ENCODE measurements around the gene TMEM174.

The TMEM174 gene

GRCh38 chr5:73154208-73155006 is 18.6 kb upstream of the TMEM174 start:
- DNase-seq, result no peak

GRCh38 chr5:73155271-73156222 is 17.4 kb upstream of the TMEM174 start:
- no peak for DNase-seq

DNA sequence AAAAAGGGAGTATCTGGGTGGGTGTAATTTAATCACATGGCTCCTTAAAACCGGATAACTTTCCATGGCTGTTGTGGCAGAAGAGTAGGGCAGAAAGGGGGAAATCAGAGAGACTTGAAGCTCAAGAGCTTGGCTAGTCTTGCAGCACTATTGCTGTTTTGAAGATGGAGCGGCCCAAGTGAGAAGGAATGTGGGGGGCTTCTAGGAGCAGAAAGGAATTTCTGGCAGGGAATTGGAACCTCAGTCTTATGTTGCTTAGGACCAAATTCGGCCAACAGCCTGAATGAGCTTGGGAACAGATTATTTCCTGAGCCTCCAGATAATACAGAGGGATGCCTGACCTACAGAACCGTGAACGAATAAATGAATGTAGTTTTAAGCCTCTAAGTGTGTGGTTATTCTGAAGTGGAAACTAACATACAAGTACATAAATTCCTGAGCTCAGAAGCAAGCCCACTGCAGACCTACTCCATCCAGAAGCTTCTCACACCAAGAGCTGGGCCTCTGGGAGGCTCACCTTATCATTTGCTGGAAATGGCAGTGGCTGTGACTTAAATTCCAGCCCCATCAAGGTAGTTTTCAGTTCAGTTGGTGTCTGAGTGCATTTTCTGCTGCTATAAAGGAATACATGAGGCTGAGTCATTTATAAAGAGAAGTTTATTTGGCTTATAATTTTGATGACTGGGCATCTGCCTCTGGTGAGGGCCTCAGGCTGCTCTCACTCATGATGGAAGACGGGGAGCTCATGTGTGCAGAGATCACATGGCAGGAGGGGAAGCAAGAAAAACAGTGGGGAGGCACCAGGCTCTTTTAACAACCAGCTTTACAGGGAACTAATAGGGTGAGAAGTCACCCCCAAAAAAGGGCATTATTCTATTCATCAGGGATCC is 15.3 kb upstream of the TMEM174 start:
- no peak for DNase-seq

DNA sequence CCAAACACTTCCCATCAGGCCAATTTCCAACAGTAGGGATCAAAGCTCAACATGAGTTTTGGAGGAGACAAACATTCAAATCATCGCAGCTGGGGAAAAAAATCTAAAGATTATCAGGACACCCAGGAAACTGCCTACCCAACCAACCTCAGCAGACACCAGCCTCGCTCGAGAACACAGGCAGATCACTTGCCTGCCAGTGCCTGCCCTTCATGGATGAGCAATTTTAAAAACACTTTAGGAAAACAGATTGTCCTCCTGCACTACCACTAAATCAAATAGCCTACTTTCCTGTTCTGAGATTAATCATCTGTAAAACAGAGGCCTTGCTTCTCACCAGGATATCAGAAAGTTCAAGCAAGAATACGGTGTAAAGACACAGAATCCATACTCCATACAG is 14.7 kb upstream of the TMEM174 start:
- DNase-seq, result no peak

GRCh38 chr5:73160239-73160671 is 12.7 kb upstream of the TMEM174 start:
- peak; percentile 37 for DNase-seq

DNA sequence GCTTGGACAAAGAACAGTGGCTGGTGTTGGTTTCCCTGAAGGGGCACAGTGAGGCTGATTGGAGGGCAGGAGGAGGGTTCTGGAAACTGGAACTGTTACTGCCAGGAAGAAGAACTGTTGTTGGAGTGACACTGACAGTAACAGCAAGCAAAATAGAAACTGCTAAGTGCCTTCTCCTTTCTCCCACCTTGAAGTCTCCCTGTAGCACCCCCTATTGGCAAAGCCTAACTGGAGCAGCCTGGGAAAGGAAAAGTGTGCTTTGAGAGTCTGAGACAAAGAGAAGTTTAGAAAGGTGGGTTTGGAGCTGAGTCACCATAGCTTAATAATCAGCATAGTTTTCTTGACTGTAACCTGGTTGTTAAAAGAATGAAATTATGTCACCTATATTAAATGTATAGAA is 2.5 kb upstream of the TMEM174 start:
- DNase-seq, result peak; percentile 15

DNA sequence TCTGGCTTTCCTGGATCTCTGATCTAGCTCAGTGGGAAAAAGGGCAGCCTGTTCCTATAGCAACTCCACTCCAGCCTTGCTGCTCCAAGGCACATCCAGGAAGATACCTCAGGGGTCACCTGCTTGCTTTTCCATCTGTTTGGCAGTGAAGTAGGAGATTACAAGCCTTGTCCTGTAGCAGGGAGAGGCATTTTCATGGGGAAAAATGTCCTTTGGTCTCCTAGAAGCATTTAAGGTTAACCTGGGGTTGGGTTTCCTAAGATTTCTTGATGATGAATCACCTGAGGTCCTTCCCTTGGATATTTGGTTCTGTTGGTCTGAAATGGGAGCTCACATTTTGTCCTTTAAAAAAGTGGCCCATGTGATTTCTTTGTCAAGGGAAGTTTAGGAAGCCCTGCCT is 1.5 kb upstream of the TMEM174 start:
- DNase-seq, result no peak

DNA sequence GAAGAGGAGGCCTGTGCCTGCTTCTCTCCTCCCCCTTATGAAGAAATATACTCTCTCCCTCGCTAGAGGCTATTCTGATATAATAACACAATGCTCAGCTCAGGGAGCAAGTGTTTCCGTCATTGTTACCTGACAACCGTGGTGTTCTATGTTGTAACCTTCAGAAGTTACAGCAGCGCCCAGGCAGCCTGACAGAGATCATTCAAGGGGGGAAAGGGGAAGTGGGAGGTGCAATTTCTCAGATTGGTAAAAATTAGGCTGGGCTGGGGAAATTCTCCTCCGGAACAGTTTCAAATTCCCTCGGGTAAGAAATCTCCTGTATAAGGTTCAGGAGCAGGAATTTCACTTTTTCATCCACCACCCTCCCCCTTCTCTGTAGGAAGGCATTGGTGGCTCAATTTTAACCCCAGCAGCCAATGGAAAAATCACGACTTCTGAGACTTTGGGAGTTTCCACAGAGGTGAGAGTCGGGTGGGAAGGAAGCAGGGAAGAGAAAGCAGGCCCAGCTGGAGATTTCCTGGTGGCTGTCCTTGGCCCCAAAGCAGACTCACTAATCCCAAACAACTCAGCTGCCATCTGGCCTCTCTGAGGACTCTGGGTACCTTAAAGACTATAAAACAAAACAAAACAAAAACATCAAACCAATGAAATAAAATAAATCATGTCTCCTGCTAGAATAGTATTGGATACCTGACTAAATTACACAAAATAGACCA is 1.3 kb downstream of the TMEM174 start:
- no peak for DNase-seq

- no peak for DNase-seq
Observed at GRCh38 chr5:73176250-73176649, 3.3 kb downstream of the TMEM174 start.

GRCh38 chr5:73178265-73178664 is 5.3 kb downstream of the TMEM174 start:
- no peak for DNase-seq

DNA sequence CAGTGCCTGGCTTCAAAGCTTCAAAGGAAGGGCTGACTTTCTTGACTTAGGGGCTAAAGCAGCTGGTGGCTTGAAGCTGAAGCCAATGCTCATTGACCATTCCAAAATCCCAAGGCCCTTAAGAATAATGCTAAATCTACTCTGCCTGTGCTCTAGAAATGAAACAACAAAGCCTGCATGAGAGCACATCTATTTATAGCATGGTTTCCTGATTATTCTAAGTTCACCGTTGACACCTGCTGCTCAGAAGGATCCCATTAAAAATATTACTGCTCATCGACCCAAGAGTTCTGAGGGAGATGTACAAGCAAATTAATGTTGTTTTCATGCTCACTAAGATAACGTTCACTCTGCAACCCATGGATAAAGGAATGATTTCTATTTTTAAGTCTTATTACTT is 6.7 kb downstream of the TMEM174 start:
- no peak for DNase-seq

DNA sequence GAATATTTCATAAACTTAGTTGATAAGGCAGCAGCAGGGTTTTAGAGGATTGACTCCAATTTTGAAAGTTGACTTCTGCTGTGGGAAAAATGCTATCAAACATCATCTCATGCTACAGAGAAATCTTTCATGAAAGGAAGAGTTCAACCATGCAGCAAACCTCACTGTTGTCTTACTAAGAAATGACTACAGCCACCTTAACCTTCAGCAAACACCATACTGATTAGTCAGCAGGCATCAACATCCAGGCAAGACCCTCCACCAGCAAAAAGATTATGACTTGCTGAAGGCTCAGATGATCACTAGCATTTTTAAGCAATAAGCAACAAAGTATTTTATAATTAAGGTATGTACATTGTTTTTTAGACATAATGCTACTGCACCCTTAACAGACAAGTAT is 7.6 kb downstream of the TMEM174 start:
- DNase-seq, result no peak

DNA sequence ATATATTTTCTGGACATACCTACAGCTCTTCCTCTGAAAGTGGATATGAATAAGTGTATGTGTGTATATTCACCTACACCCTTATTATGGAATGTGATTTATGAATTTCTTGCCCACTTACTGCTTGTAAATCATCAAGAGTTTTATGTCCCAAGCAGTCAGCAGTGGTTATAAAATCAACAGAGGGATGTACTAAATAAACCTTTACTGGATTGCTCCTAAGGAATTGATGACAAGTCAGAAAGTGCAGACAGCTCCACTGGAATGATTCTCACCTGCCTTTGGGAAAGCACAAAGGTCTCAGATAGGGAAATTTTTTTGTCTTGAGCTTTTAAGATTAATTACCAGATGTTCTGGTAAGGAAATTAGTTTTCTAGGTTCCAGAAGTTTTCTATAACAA is 9.3 kb downstream of the TMEM174 start:
- DNase-seq, result no peak

GRCh38 chr5:73183000-73183399 is 10.0 kb downstream of the TMEM174 start:
- no peak for DNase-seq

DNA sequence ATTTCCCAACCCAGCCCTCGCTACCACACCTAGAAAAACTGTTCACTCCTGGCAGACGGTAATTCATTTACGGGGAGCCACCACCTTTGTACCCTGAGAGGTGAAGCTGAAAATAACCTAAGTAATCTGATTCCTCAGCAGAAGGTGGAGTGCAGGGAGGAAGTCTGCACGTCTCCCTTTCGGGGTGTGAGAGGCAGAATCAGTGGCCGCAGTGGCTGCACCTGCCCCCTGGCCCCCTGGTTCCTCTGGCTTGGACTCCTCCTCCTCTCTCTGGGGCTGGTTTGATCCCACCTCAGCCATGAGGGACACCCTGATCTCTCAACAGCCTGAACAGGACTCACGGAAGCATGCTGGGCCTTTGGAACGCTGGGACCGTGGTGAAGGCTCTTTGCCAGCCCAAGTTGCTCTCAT is 10.5 kb downstream of the TMEM174 start:
- no peak for DNase-seq

- DNase-seq, result no peak
Observed at GRCh38 chr5:73186976-73187375, 14.0 kb downstream of the TMEM174 start.

DNA sequence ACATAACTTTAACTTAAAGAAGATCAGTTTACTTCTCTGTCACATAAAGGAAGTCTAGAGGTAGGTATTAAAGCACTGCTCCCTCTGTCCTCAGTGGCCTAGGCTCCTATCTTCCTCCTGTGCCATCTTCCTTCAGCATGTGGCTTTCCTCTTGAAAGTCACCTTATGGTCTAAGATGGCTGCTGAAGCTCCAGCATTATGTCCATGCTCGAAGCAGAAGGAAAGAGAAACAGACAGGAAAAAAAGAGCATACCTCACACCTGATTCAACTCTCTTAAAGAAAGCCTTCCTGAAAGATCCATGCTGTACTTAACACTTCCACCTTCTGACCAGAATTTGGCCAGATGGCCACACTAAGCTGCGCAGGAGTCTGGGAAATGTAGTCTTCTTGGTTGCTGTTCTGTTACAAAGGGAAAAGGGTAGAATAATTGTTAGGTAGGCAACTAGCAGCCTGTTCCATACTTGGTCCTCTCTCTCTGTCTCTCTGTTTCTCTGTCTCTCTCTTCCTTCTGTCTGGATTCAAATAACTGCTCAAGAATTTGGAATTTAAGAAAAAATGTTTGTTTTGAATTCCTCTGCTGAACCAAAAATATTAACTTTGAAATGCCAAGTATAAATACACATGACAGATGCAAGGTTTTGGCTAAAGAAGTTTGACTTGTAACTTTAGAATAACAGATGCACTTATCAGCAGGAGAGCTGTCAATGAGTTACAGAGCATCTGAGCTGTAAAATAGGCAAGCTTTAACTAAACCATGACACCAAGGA is 16.0 kb downstream of the TMEM174 start:
- DNase-seq, result no peak

DNA sequence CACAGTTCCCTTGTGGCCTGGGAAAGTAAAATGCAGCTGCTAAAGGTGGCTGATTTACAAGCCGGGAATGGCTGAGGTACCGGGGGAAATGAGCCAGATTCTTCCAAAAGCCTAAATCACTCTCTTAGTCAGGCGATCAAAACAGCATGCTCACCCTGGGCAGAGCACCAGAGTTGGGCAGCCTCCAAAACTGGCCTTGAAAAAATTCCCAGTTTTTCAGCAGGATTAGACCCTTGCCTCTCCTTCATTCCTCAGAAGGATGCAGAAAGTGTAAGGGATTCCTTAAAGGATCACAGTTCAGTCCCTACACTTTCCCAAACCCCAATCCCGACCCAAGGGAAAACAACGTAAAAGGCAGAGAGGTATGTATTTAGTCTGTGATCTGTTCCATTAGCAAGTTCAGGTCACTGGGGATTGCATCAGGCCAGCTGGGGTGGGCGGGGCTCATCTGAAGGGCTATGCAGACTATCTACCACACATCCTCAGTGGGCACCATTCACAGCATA is 16.9 kb downstream of the TMEM174 start:
- DNase-seq, result no peak

GRCh38 chr5:73192370-73192769 is 19.4 kb downstream of the TMEM174 start:
- no peak for DNase-seq

DNA sequence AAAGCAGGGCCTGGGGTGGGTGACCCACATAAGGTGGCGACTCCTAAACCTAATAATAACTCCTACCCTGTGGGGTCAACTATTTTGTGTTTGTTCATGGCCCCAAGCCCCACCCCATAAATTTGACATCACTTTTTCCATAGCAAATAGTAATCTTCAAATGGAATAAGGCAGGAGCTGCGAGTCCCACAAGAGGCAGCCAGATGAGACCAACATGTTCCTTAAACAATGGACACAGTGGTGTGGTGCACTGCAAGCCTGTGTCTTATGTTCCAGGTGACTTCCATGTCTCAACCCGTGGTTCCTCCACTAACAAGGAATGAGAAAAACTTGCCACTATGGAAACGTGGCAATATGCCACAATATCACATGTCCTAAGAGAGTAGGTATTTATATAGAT is 20.6 kb downstream of the TMEM174 start:
- no peak for DNase-seq

GRCh38 chr5:73196201-73196600 is 23.2 kb downstream of the TMEM174 start:
- DNase-seq, result no peak

Data from CD4-positive, alpha-beta T cell treated with Interleukin-12 subunit alpha and Interleukin-12 subunit beta, for 1 hour (primary cell).